Parathyroid adenoma (tissue), 2 donors: ENCODE data around the gene CEP170B.

Experiments used
- H2AFZ ChIP-seq: fragments of 300-600 bp; sonication (generic); one replicate; pipeline ENCODE4 v1.7.0; 2017; ENCODE audit warnings: antibody characterized with exemption, mild to moderate bottlenecking
- H3K27ac ChIP-seq: fragments of 300-600 bp; sonication (generic); one replicate; pipeline ENCODE4 v1.7.0; 2017
- H3K27me3 ChIP-seq: fragments of 300-600 bp; sonication (generic); one replicate; pipeline ENCODE4 v1.7.0; 2017; ENCODE audit warnings: low read length; ENCODE audit not compliant: control insufficient read depth, insufficient read depth
- H3K36me3 ChIP-seq: fragments of 300-600 bp; sonication (generic); one replicate; pipeline ENCODE4 v1.7.0; 2017; ENCODE audit warnings: low read length; ENCODE audit not compliant: control insufficient read depth, insufficient read depth
- H3K4me1 ChIP-seq: fragments of 300-600 bp; sonication (generic); one replicate; pipeline ENCODE4 v1.7.0; 2017; ENCODE audit warnings: control low read depth
- H3K4me2 ChIP-seq: fragments of 300-600 bp; sonication (generic); one replicate; pipeline ENCODE4 v1.7.0; 2017; ENCODE audit warnings: low read length
- H3K4me3 ChIP-seq: fragments of 300-600 bp; sonication (generic); one replicate; pipeline ENCODE4 v1.7.0; 2017; ENCODE audit warnings: low read depth, low read length
- H3K79me2 ChIP-seq: fragments of 300-600 bp; sonication (generic); one replicate; pipeline ENCODE4 v1.7.0; 2017; ENCODE audit warnings: control low read depth
- H3K9ac ChIP-seq: fragments of 300-600 bp; sonication (generic); one replicate; pipeline ENCODE4 v1.7.0; 2017; ENCODE audit warnings: mild to moderate bottlenecking
- H3K9me3 ChIP-seq: fragments of 300-600 bp; sonication (generic); one replicate; pipeline ENCODE4 v1.7.0; 2017; ENCODE audit warnings: low read length; ENCODE audit not compliant: control insufficient read depth
- CTCF ChIP-seq: fragments of 300-600 bp; sonication (generic); IDR thresholded peaks from one replicate; pipeline ENCODE4 v1.7.0; 2017; ENCODE audit warnings: antibody characterized with exemption, mild to moderate bottlenecking
- donor health status: primary hyperparathyroidism.

Gene CEP170B

GRCh38 chr14:104867371-104868059, 2.4 kb downstream of the CEP170B start:
- Histone ChIP-seq H3K9me3 (no peaks in the 10 kb centered on the region), H3K27me3 (no peaks in the 10 kb centered on the region), H3K36me3 (no peaks in the 10 kb centered on the region), H3K27ac (no peak overlapping the region), H3K4me2 (peak overlapping the region; percentile 14), H3K4me3 (no peak overlapping the region), H3K9ac (no peak overlapping the region), H3K4me1 (no peaks in the 10 kb centered on the region), H3K79me2 (peaks cover 42% of the 10 kb centered on the region), H2AFZ (no peak overlapping the region)
- TF ChIP-seq CTCF, result no peak

GRCh38 chr14:104868060-104868740, 3.1 kb downstream of the CEP170B start:
- no peak overlapping the region for H3K4me2 ChIP-seq
- H3K4me1 ChIP-seq, result no peaks in the 10 kb centered on the region
- no peak overlapping the region for H3K9ac ChIP-seq
- H3K9me3 ChIP-seq, result no peaks in the 10 kb centered on the region
- H3K36me3 ChIP-seq, result no peaks in the 10 kb centered on the region
- H2AFZ ChIP-seq, result no peak overlapping the region
- H3K27ac ChIP-seq, result no peak overlapping the region
- no peaks in the 10 kb centered on the region for H3K27me3 ChIP-seq
- no peak overlapping the region for H3K4me3 ChIP-seq
- H3K79me2 ChIP-seq, result peaks cover 46% of the 10 kb centered on the region
- no peak for TF ChIP-seq CTCF

- Histone ChIP-seq H3K9ac (no peak overlapping the region), H2AFZ (no peak overlapping the region), H3K36me3 (no peaks in the 10 kb centered on the region), H3K79me2 (peaks cover 48% of the 10 kb centered on the region), H3K4me3 (no peak overlapping the region), H3K27ac (no peak overlapping the region), H3K27me3 (no peaks in the 10 kb centered on the region), H3K4me1 (no peaks in the 10 kb centered on the region), H3K9me3 (no peaks in the 10 kb centered on the region), H3K4me2 (no peak overlapping the region)
- no peak for TF ChIP-seq CTCF
These were observed 3.9 kb downstream of the CEP170B start for GRCh38 chr14:104868811-104869572.

GRCh38 chr14:104869669-104870367, 4.8 kb downstream of the CEP170B start:
- no peaks in the 10 kb centered on the region for H3K4me1 ChIP-seq
- no peaks in the 10 kb centered on the region for H3K36me3 ChIP-seq
- no peak overlapping the region for H3K4me2 ChIP-seq
- no peak overlapping the region for H3K4me3 ChIP-seq
- no peak overlapping the region for H2AFZ ChIP-seq
- no peak for TF ChIP-seq CTCF
- H3K27ac ChIP-seq, result no peak overlapping the region
- H3K27me3 ChIP-seq, result no peaks in the 10 kb centered on the region
- peaks cover 49% of the 10 kb centered on the region for H3K79me2 ChIP-seq
- H3K9ac ChIP-seq, result no peak overlapping the region
- H3K9me3 ChIP-seq, result no peaks in the 10 kb centered on the region
